ENCODE results near the gene OPRL1. TPM values are rescaled to one million over a fixed set of nuclear protein-coding genes. Genes with fewer than 3 reads are reported as not detected.
A peak's percentile ranks its signal among the peaks of the same experiment; 100 is the strongest.

OPRL1 gene
- polyA plus RNA-seq, 3 donors, result 7.0 to 9.0 (median 8.8) TPM

DNA sequence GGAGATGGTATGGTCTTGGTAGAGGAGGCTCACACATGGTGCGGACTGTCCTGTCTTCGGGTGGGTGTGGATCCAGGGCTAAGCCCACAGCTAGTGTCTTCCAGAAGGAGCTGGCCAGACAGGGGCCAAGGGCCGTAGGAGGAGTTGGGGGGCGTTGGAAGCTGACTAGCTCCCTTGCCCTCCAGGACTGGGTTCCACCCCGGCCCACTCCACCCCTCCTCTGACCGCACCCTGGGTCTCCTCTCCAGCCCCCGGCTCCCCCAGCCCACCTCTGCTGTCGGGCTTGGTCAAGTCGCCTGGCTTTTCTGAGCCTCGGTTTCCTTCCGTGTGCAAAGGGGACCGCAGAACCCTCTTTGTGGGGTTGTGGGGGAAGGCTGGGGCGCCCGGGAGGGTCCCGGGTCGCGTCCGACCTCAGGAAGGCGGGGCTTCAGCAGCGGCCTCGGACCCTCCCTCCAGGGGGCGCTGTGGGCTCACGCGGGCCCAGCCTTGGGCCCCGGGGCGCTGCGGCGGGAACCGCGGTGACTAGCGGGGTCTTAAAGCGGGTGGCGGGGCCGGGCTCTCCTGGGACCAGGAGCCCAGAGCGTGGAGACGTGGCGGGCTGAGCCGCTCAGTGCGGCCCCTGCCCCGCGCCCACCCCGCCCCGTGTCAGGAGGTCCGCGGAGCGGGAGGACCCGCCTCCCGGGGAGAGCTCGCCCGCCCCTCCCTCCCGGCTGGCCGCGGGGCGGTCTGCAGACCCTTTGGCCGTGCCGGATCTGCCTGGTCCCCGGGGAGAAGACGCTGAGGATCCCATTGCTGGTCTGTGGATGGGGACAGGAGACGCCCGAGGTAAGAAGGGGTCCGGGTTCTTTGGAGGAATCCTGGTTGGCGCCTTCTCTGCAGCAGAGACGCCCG, 22.1 kb downstream of the OPRL1 start:
- WGBS (ENCODE audit: insufficient coverage), result 0% methylated on average over 43 of the region's 64 CpGs
- peak in 2 of 3 donors; percentile 29 to 46 for DNase-seq
- H4K20me1 ChIP-seq (ENCODE audit: insufficient read depth, low read length), result peaks cover 20% of the 10 kb centered on the region
- H3K27me3 ChIP-seq (ENCODE audit: control insufficient read depth in 2 of 2, insufficient read depth in 2 of 2, low read length in 2 of 2), result peaks cover 6 to 33% of the 10 kb centered on the region in 2 donors
- peaks cover 4 to 7% of the 10 kb centered on the region in 2 donors for H3K4me1 ChIP-seq (ENCODE audit: control insufficient read depth in 1 of 2, insufficient read depth in 2 of 2, low read length in 2 of 2)
- H3K9me3 ChIP-seq (replicated peaks in 1 of 2; ENCODE audit: control insufficient read depth in 1 of 2, insufficient read depth in 1 of 2, low read length in 2 of 2), result no peaks in the 10 kb centered on the region
- peaks cover 32 to 35% of the 10 kb centered on the region in 2 donors for H3K36me3 ChIP-seq (replicated peaks in 1 of 2; ENCODE audit: control insufficient read depth in 1 of 2, insufficient read depth in 2 of 2, low read length in 2 of 2)
- H2AFZ ChIP-seq (ENCODE audit: insufficient read depth, low read depth, low read length, poor library complexity, severe bottlenecking), result no peak overlapping the region
- Mint-ChIP-seq H3K4me1 (peaks cover 6% of the 10 kb centered on the region), H3K36me3 (peaks cover 33 to 40% of the 10 kb centered on the region in 2 donors), H3K4me3 (peak overlapping the region; percentile 49 to 82), H3K27me3 (ENCODE audit: low read depth in 3 of 3) (peaks cover 30 to 39% (median 37%) of the 10 kb centered on the region in 3 donors), H3K9me3 (peaks cover 0 to 2% (median 0%) of the 10 kb centered on the region in 7 donors), H3K27ac (no peak overlapping the region)
- no peak overlapping the region for H3K9ac ChIP-seq (ENCODE audit: insufficient read depth, low read length, poor library complexity, severe bottlenecking)
- TF ChIP-seq, protein P1, sequence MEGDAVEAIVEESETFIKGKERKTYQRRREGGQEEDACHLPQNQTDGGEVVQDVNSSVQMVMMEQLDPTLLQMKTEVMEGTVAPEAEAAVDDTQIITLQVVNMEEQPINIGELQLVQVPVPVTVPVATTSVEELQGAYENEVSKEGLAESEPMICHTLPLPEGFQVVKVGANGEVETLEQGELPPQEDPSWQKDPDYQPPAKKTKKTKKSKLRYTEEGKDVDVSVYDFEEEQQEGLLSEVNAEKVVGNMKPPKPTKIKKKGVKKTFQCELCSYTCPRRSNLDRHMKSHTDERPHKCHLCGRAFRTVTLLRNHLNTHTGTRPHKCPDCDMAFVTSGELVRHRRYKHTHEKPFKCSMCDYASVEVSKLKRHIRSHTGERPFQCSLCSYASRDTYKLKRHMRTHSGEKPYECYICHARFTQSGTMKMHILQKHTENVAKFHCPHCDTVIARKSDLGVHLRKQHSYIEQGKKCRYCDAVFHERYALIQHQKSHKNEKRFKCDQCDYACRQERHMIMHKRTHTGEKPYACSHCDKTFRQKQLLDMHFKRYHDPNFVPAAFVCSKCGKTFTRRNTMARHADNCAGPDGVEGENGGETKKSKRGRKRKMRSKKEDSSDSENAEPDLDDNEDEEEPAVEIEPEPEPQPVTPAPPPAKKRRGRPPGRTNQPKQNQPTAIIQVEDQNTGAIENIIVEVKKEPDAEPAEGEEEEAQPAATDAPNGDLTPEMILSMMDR (IDR thresholded peaks at IDR 0.05), result peak; percentile 91
- H3K79me2 ChIP-seq (ENCODE audit: insufficient read depth, low read length), result no peaks in the 10 kb centered on the region
- H3K4me3 ChIP-seq (replicated peaks in 1 of 3; ENCODE audit: low read depth in 2 of 3, low read length in 3 of 3), result peak overlapping the region in 1 of 3 experiments; percentile 1
- H3K27ac ChIP-seq (ENCODE audit: low read depth in 1 of 2, low read length in 2 of 2), result no peak overlapping the region
- intact Hi-C loops (cut with micrococcal nuclease), result no loop called here
- peak overlapping the region; percentile 22 for H3K4me2 ChIP-seq (replicated peaks; ENCODE audit: extremely low read depth, low read length, poor library complexity, severe bottlenecking)

- DNase-seq, result no peak
- H3K4me3 ChIP-seq (replicated peaks in 1 of 3; ENCODE audit: low read depth in 2 of 3, low read length in 3 of 3), result no peak overlapping the region
- no peaks in the 10 kb centered on the region for H3K9me3 ChIP-seq (replicated peaks in 1 of 2; ENCODE audit: control insufficient read depth in 1 of 2, insufficient read depth in 1 of 2, low read length in 2 of 2)
- intact Hi-C loops (cut with micrococcal nuclease), result no loop called here
- Mint-ChIP-seq H3K36me3 (peaks cover 28 to 34% of the 10 kb centered on the region in 2 donors), H3K4me1 (peaks cover 12% of the 10 kb centered on the region), H3K9me3 (peaks cover 0 to 2% (median 0%) of the 10 kb centered on the region in 7 donors), H3K27ac (peak overlapping the region in 1 of 7 donors; percentile 66), H3K27me3 (ENCODE audit: low read depth in 3 of 3) (peaks cover 31 to 43% (median 41%) of the 10 kb centered on the region in 3 donors), H3K4me3 (peak overlapping the region in 1 of 2 donors; percentile 76)
- peaks cover 8 to 13% of the 10 kb centered on the region in 2 donors for H3K4me1 ChIP-seq (ENCODE audit: control insufficient read depth in 1 of 2, insufficient read depth in 2 of 2, low read length in 2 of 2)
- peaks cover 20% of the 10 kb centered on the region for H4K20me1 ChIP-seq (ENCODE audit: insufficient read depth, low read length)
- H3K27me3 ChIP-seq (ENCODE audit: control insufficient read depth in 2 of 2, insufficient read depth in 2 of 2, low read length in 2 of 2), result peaks cover 6 to 33% of the 10 kb centered on the region in 2 donors
- no peaks in the 10 kb centered on the region for H3K79me2 ChIP-seq (ENCODE audit: insufficient read depth, low read length)
- TF ChIP-seq, protein P1 (IDR thresholded peaks at IDR 0.05), result no peak
- H2AFZ ChIP-seq (ENCODE audit: insufficient read depth, low read depth, low read length, poor library complexity, severe bottlenecking), result no peak overlapping the region
- no peak overlapping the region for H3K27ac ChIP-seq (ENCODE audit: low read depth in 1 of 2, low read length in 2 of 2)
- peaks cover 24 to 27% of the 10 kb centered on the region in 2 donors for H3K36me3 ChIP-seq (replicated peaks in 1 of 2; ENCODE audit: control insufficient read depth in 1 of 2, insufficient read depth in 2 of 2, low read length in 2 of 2)
- peak overlapping the region; percentile 22 for H3K4me2 ChIP-seq (replicated peaks; ENCODE audit: extremely low read depth, low read length, poor library complexity, severe bottlenecking)
- WGBS (ENCODE audit: insufficient coverage), result 3% methylated on average over 19 of the region's 30 CpGs
- no peak overlapping the region for H3K9ac ChIP-seq (ENCODE audit: insufficient read depth, low read length, poor library complexity, severe bottlenecking)
Observed at GRCh38 chr20:64102647-64103354, 22.9 kb downstream of the OPRL1 start.

All from CD14-positive monocyte (primary cell).